Esophagus muscularis mucosa (tissue), 4 donors: Measurements from ENCODE around the gene SPIN2A. TPM values are rescaled to one million over a fixed set of nuclear protein-coding genes. Genes with fewer than 3 reads are reported as not detected.
"Not testable (repeated sequence)": the region's sequence is repeated elsewhere in the genome, so short reads cannot be mapped to it uniquely, and the experiment has no call there.

Experiments used
- DNase-seq: peaks from one replicate; pipeline ENCODE4 v3.0.0-alpha.2; 2017; ENCODE audit errors: extremely low spot score
- H3K27ac ChIP-seq, 4 donors: fragments of 200-600 bp; sonication (generic); replicated peaks in 1 of 4; 1 replicate in 3 of 4; 2 replicates in 1 of 4; pipeline ENCODE4 v1.5.1; 2016 to 2019; ENCODE audit warnings: mild to moderate bottlenecking in 1 of 4
- H3K27me3 ChIP-seq, 4 donors: fragments of 200-600 bp; sonication (generic); one replicate each; pipeline versions ENCODE4 v1.5.1 to v1.6.0; 2016 to 2019
- H3K36me3 ChIP-seq, 4 donors: fragments of 200-600 bp; sonication (generic); one replicate each; pipeline ENCODE4 v1.5.1; 2016 to 2019
- H3K4me1 ChIP-seq, 4 donors: fragments of 200-600 bp; sonication (generic); one replicate each; pipeline ENCODE4 v1.5.1; 2016 to 2019
- H3K4me3 ChIP-seq, 4 donors: fragments of 200-600 bp; sonication (generic); 1 replicate in 2 of 4; 2 replicates in 2 of 4; pipeline ENCODE4 v1.5.1; 2016 to 2019; ENCODE audit warnings: mild to moderate bottlenecking in 4 of 4, moderate library complexity in 1 of 4
- H3K9me3 ChIP-seq, 4 donors: fragments of 200-600 bp; sonication (generic); 1 replicate in 3 of 4; 2 replicates in 1 of 4; pipeline ENCODE4 v1.5.1; 2016 to 2019
- EP300 ChIP-seq: sonication (generic); formaldehyde crosslinking; IDR thresholded peaks from one replicate; pipeline ENCODE4 v1.6.1; 2017; ENCODE audit warnings: antibody characterized with exemption
- POLR2A ChIP-seq: fragments of 450-650 bp; IDR thresholded peaks from one replicate; pipeline ENCODE4 v1.6.1; 2017; ENCODE audit warnings: antibody characterized with exemption, moderate library complexity, mild to moderate bottlenecking, low read depth
- POLR2AphosphoS5 ChIP-seq, 2 donors: sonication (generic); formaldehyde crosslinking; IDR thresholded peaks; one replicate each; pipeline ENCODE4 v1.6.1; 2017; ENCODE audit warnings: antibody characterized with exemption in 2 of 2
- WGBS: methylation state at CpG from one replicate; pipeline ENCODE4 v1.1.5; 2018; 5-methylcytosine and 5-hydroxymethylcytosine counted together
- intact Hi-C: fragments of 100-400 bp; cut with DNase I; formaldehyde crosslinking; loops from one replicate; pipeline ENCODE4 v1.15.1; 2023
- total RNA-seq, 4 donors: library from RNA; depleted of rRNA; stranded (reverse); fragments of >200 nt; gene quantifications; one replicate each; pipeline versions ENCODE4 v1.1.0 to v1.2.1, GENCODE V29; 2016
- TF ChIP-seq, protein P1 (sequence below), 3 experiments: fragments of 200-600 bp in 2 of 3; fragments of 450-650 bp in 1 of 3; sonication (generic) in 2 of 3; IDR thresholded peaks; one replicate each; pipeline ENCODE4 v1.5.1; 2017 to 2019; ENCODE audit warnings: antibody characterized with exemption in 3 of 3, mild to moderate bottlenecking in 2 of 3, moderate library complexity in 1 of 3

Gene SPIN2A
- total RNA-seq: under 1 TPM in 3 of 4 donors, not detected in 1; 0.17 to 0.58 (median 0.34) TPM

DNA sequence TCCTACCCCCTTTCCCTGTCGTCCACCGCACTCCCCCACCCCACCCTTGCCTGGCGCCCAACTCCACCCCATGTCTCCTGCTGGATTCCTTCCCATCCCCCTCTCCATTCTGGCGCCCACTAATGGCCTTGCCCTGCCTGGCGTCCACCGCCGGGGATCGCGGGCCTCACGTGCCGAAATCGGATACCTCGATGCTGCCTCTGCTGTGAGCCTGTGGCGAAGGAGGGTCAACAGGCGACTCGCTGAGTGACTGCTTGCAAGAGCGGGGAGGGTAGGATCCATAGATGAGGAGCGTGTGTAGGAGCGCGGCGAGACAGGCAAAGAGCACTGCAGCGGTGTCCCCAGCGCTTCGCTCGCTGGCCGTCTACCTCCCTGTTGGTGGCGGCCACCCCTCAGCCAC, at the start of gene SPIN2A:
SPIN2A (minus strand) TSS at position 325 of the 400 bp plus-strand sequence. CDS start 800 bp downstream, outside the sequence.
- H3K4me1 ChIP-seq, H3K9me3 ChIP-seq, H3K36me3 ChIP-seq, H3K27me3 ChIP-seq, DNase-seq, intact Hi-C loops, H3K27ac ChIP-seq: not testable (repeated sequence)
- peak within 1 kb of the TSS; percentile 34 to 48 (median 39) for H3K4me3 ChIP-seq
- 50% methylated on average over 27 of the region's 27 CpGs for WGBS

DNA sequence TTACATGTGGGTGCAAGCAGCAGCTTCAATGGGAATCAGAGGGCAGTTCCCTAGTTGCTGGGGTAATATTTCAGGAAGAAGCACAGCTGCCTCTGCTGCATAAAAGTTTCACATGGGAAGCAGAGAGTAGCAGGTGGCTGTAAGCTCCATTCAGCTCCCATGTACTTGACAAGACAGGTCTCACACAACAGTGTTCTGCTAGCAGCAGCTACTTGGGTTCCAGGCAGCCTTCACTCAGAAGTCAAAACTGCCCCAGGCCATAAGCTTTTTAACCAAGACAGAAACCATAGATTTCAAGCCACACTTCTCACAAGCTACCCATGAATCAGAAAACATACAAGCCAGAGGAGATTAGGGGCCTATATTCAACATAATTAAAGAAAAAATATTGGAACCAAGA, 41.4 kb upstream of the SPIN2A start:
- Histone ChIP-seq H3K36me3 (no peaks in the 10 kb centered on the region), H3K4me3 (no peak overlapping the region), H3K27ac (no peak overlapping the region), H3K27me3 (no peaks in the 10 kb centered on the region), H3K4me1 (peaks cover 0 to 8% (median 0%) of the 10 kb centered on the region in 4 donors), H3K9me3 (peaks cover 0 to 1% (median 0%) of the 10 kb centered on the region in 4 donors)
- no peak for DNase-seq
- intact Hi-C loops: no loop called here
- no peak for TF ChIP-seq POLR2AphosphoS5 (IDR thresholded peaks at IDR 0.05)
- no peak for TF ChIP-seq EP300
- TF ChIP-seq, protein P1, sequence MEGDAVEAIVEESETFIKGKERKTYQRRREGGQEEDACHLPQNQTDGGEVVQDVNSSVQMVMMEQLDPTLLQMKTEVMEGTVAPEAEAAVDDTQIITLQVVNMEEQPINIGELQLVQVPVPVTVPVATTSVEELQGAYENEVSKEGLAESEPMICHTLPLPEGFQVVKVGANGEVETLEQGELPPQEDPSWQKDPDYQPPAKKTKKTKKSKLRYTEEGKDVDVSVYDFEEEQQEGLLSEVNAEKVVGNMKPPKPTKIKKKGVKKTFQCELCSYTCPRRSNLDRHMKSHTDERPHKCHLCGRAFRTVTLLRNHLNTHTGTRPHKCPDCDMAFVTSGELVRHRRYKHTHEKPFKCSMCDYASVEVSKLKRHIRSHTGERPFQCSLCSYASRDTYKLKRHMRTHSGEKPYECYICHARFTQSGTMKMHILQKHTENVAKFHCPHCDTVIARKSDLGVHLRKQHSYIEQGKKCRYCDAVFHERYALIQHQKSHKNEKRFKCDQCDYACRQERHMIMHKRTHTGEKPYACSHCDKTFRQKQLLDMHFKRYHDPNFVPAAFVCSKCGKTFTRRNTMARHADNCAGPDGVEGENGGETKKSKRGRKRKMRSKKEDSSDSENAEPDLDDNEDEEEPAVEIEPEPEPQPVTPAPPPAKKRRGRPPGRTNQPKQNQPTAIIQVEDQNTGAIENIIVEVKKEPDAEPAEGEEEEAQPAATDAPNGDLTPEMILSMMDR (IDR thresholded peaks at IDR 0.05): no peak
- no peak for TF ChIP-seq POLR2A

DNA sequence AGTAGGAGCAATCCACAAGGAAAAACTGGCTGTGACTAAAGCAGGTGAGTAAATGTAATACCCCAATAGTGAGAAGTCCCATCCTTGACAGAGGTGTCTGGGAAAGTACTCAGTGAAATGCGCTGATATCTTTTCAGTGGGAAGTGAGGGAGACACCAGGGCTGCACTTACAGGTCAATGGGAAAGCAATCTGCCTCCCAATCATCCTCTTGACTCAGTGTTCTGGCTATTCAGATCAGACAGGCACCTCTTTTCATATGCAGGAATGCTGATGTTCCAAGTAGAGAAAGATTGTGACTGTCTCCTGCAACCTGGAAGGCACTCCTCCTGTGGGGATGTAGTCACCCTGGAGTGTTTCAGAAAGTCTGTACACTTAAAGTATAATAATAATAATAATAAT, 39.9 kb upstream of the SPIN2A start:
- no peak overlapping the region for H3K27ac ChIP-seq
- H3K36me3 ChIP-seq: no peaks in the 10 kb centered on the region
- no peaks in the 10 kb centered on the region for H3K9me3 ChIP-seq
- 50% methylated on average over 1 of the region's 1 CpG for WGBS
- intact Hi-C loops: no loop called here
- no peak for TF ChIP-seq EP300
- no peak for TF ChIP-seq POLR2A
- no peak for TF ChIP-seq POLR2AphosphoS5 (IDR thresholded peaks at IDR 0.05)
- TF ChIP-seq, protein P1 (IDR thresholded peaks at IDR 0.05): no peak
- DNase-seq: no peak
- H3K27me3 ChIP-seq: no peaks in the 10 kb centered on the region
- no peak overlapping the region for H3K4me3 ChIP-seq
- peaks cover 0 to 8% (median 4%) of the 10 kb centered on the region in 4 donors for H3K4me1 ChIP-seq

DNA sequence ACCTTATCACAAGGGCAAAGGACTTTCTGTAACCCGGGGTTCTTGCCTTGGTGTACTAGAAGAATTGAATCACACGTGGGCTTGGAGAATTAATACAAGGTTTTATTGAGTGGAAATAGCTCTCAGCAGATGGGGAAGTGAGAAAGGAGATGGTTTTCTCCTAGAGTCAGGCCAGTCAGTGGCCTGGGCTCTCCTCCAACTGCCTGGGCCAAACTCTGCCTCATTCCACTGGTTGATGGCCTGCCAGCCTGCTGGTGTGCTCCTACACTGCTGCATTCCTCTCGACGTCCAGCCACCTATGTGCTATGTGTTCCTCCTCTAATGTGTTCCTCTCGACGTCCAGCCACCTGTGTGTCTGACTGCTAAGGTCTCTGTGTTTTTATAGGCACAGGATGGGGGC, 35.3 kb upstream of the SPIN2A start:
- no peak overlapping the region for H3K27ac ChIP-seq
- TF ChIP-seq, protein P1 (IDR thresholded peaks at IDR 0.05): no peak
- no peak for TF ChIP-seq POLR2AphosphoS5 (IDR thresholded peaks at IDR 0.05)
- peaks cover 0 to 7% (median 0%) of the 10 kb centered on the region in 4 donors for H3K4me1 ChIP-seq
- DNase-seq: no peak
- H3K36me3 ChIP-seq: no peaks in the 10 kb centered on the region
- WGBS: 49% methylated on average over 6 of the region's 6 CpGs
- no peaks in the 10 kb centered on the region for H3K27me3 ChIP-seq
- intact Hi-C loops: no loop called here
- H3K9me3 ChIP-seq: no peaks in the 10 kb centered on the region
- H3K4me3 ChIP-seq: no peak overlapping the region

DNA sequence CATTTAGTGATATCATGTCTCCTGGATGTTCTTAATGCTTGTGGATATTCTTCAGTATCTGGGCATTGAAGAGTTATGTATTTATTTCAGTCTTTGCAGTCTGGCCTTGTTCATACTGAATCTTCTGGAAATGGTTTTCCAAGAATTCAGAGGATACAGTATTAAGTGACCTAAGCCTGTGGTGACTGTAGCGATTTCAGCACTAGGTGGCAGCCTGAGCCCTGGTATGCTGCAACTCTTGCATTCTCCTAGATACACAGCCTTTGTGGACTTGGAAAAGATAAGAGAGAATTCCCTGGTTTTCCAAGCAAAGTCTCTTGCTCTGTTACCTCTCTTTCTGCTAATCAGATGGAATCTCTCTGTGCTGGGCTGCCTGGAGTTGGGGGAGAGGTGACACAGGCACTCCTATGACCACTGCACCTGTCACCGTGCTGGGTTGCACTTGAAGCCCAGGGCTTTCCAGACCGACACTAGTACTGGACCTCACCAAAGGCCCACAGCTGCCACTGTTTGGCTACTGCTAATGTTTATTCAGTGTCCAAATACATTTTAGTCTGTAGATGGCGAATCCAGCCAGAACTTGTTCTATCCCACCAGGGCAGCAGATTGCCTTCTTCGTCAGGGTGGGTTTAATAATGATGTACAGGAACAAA, 19.3 kb upstream of the SPIN2A start:
- Histone ChIP-seq H3K36me3 (no peaks in the 10 kb centered on the region), H3K4me1 (no peaks in the 10 kb centered on the region), H3K27ac (no peak overlapping the region), H3K4me3 (no peak overlapping the region), H3K27me3 (no peaks in the 10 kb centered on the region), H3K9me3 (peaks cover 0 to 19% (median 0%) of the 10 kb centered on the region in 4 donors)
- no peak for DNase-seq
- WGBS: 62% methylated on average over 5 of the region's 5 CpGs
- intact Hi-C loops: no loop called here
- no peak for TF ChIP-seq EP300
- TF ChIP-seq, protein P1 (IDR thresholded peaks at IDR 0.05): peak; percentile 23 to 44 (median 25)
